Measurements from ENCODE around the gene NHERF1.

DNA sequence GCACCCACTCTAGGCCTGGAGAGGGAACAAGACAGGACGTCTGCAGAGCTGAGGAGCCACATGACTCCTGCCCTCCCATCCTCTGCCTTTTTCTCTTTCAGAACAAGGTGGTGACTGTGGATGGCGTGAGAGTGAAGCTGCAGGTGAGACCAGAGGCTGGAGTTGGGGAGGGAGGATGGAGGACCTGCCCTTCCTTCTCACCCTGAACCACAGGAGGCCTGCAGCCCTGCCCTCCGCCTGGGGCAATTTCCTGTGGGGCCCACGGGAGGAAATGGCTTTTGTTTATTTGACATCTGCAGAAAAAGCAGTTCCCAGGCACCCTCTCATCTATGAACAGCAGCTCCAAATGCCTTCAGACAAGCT, 6.3 kb upstream of the NHERF1 start:
- TF ChIP-seq, protein P1, sequence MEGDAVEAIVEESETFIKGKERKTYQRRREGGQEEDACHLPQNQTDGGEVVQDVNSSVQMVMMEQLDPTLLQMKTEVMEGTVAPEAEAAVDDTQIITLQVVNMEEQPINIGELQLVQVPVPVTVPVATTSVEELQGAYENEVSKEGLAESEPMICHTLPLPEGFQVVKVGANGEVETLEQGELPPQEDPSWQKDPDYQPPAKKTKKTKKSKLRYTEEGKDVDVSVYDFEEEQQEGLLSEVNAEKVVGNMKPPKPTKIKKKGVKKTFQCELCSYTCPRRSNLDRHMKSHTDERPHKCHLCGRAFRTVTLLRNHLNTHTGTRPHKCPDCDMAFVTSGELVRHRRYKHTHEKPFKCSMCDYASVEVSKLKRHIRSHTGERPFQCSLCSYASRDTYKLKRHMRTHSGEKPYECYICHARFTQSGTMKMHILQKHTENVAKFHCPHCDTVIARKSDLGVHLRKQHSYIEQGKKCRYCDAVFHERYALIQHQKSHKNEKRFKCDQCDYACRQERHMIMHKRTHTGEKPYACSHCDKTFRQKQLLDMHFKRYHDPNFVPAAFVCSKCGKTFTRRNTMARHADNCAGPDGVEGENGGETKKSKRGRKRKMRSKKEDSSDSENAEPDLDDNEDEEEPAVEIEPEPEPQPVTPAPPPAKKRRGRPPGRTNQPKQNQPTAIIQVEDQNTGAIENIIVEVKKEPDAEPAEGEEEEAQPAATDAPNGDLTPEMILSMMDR (IDR thresholded peaks at IDR 0.05; ENCODE audit: extremely low read depth in 1 of 2, insufficient read depth in 1 of 2, low read depth in 1 of 2, low read length in 2 of 2) = no peak
- TF ChIP-seq POLR2A (IDR thresholded peaks at IDR 0.05; ENCODE audit: low read depth, low read length) (no peak), EZH2 (IDR thresholded peaks at IDR 0.05; ENCODE audit: borderline replicate concordance, low read depth, low read length, severe bottlenecking) (no peak), POLR2AphosphoS5 (IDR thresholded peaks at IDR 0.05; ENCODE audit: insufficient read depth, low read depth, low read length) (no peak), JUN (IDR thresholded peaks at IDR 0.05; ENCODE audit: borderline replicate concordance, insufficient read depth, insufficient read length, low read depth) (no peak)
- TF ChIP-seq, protein P2, sequence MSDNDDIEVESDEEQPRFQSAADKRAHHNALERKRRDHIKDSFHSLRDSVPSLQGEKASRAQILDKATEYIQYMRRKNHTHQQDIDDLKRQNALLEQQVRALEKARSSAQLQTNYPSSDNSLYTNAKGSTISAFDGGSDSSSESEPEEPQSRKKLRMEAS (IDR thresholded peaks at IDR 0.05; ENCODE audit: insufficient read depth, insufficient read length) = no peak
